Neuronal stem cell (in vitro differentiated cells): ENCODE data around the gene ATE1.

Source experiments
- DNase-seq: peaks from one replicate; pipeline ENCODE4 v3.0.0-alpha.2; 2013; ENCODE audit warnings: low spot score
- H2AFZ ChIP-seq: one replicate; pipeline ENCODE4 v1.6.1; 2013; ENCODE audit warnings: mild to moderate bottlenecking, low read length, inconsistent platforms
- H2AK5ac ChIP-seq: 2 replicates; pipeline ENCODE4 v1.6.1; 2013; ENCODE audit warnings: low read depth, mild to moderate bottlenecking, inconsistent platforms, low read length, moderate library complexity, mixed read lengths
- H2BK120ac ChIP-seq: 2 replicates; pipeline ENCODE4 v1.6.1; 2013; ENCODE audit warnings: low read depth, mild to moderate bottlenecking, inconsistent platforms, low read length, moderate library complexity, mixed read lengths
- H2BK12ac ChIP-seq: one replicate; pipeline ENCODE4 v1.6.1; 2013; ENCODE audit warnings: low read length, inconsistent platforms
- H2BK15ac ChIP-seq: 2 replicates; pipeline ENCODE4 v1.6.1; 2013; ENCODE audit warnings: mild to moderate bottlenecking, low read length, inconsistent platforms, mixed read lengths
- H2BK5ac ChIP-seq: one replicate; pipeline ENCODE4 v1.6.1; 2013; ENCODE audit warnings: inconsistent platforms, mild to moderate bottlenecking, low read length, moderate library complexity
- H3K14ac ChIP-seq: one replicate; pipeline ENCODE4 v1.6.1; 2013; ENCODE audit warnings: low read length, inconsistent platforms
- H3K18ac ChIP-seq: 2 replicates; pipeline ENCODE4 v1.6.1; 2013; ENCODE audit warnings: low read length, inconsistent platforms
- H3K23ac ChIP-seq: 2 replicates; pipeline ENCODE4 v1.6.1; 2013; ENCODE audit warnings: low read depth, mild to moderate bottlenecking, mixed read lengths, low read length, inconsistent platforms; ENCODE audit not compliant: poor library complexity
- H3K27ac ChIP-seq: replicated peaks from 3 replicates; pipeline ENCODE4 v1.5.1; 2013; ENCODE audit warnings: low read length, inconsistent platforms
- H3K27me3 ChIP-seq, 3 experiments: 2 replicates each; pipeline ENCODE4 v1.6.1; 2013; ENCODE audit warnings: low read length in 3 of 3, mild to moderate bottlenecking in 2 of 3, inconsistent platforms in 1 of 3, low read depth in 1 of 3, mixed read lengths in 1 of 3, moderate library complexity in 1 of 3; ENCODE audit not compliant: control insufficient read depth in 3 of 3, insufficient read depth in 3 of 3
- H3K36me3 ChIP-seq, 2 donors: replicated peaks in 1 of 2; 2 replicates each; pipeline ENCODE4 v1.6.1; 2013; ENCODE audit warnings: low read length in 2 of 2; ENCODE audit not compliant: control insufficient read depth in 2 of 2, insufficient read depth in 2 of 2
- H3K4ac ChIP-seq: 2 replicates; pipeline ENCODE4 v1.6.1; 2013; ENCODE audit warnings: inconsistent platforms, mild to moderate bottlenecking, low read length, moderate library complexity
- H3K4me1 ChIP-seq, 2 donors: 1 replicate in 1 of 2; 2 replicates in 1 of 2; pipeline ENCODE4 v1.6.1; 2013; ENCODE audit warnings: low read length in 2 of 2, low read depth in 1 of 2; ENCODE audit not compliant: control insufficient read depth in 2 of 2, insufficient read depth in 1 of 2
- H3K4me2 ChIP-seq: one replicate; pipeline ENCODE4 v1.6.1; 2013; ENCODE audit warnings: mild to moderate bottlenecking, low read length, inconsistent platforms; ENCODE audit not compliant: insufficient read depth, poor library complexity, severe bottlenecking
- H3K4me3 ChIP-seq, 2 donors: 2 replicates each; pipeline ENCODE4 v1.5.1; 2013; ENCODE audit warnings: low read length in 2 of 2, mild to moderate bottlenecking in 2 of 2, inconsistent platforms in 1 of 2, moderate library complexity in 1 of 2
- H3K79me1 ChIP-seq: one replicate; pipeline ENCODE4 v1.6.1; 2013; ENCODE audit warnings: low read depth, mild to moderate bottlenecking, inconsistent platforms, low read length, moderate library complexity
- H3K9ac ChIP-seq: one replicate; pipeline ENCODE4 v1.6.1; 2013; ENCODE audit warnings: mild to moderate bottlenecking, low read depth, low read length, inconsistent platforms; ENCODE audit not compliant: poor library complexity
- H3K9me3 ChIP-seq, 2 donors: replicated peaks in 1 of 2; 2 replicates each; pipeline versions ENCODE3 to v1.6.1; 2013; ENCODE audit warnings: low read length in 2 of 2, mild to moderate bottlenecking in 2 of 2, inconsistent platforms in 1 of 2, low read depth in 1 of 2, mixed read lengths in 1 of 2, moderate library complexity in 1 of 2; ENCODE audit not compliant: control insufficient read depth in 2 of 2, insufficient read depth in 1 of 2
- H4K8ac ChIP-seq: one replicate; pipeline ENCODE4 v1.6.1; 2013; ENCODE audit warnings: low read depth, mild to moderate bottlenecking, inconsistent platforms, low read length, moderate library complexity
- H4K91ac ChIP-seq: one replicate; pipeline ENCODE4 v1.6.1; 2013; ENCODE audit warnings: low read length, low read depth, mild to moderate bottlenecking, inconsistent platforms; ENCODE audit not compliant: poor library complexity
- WGBS, 2 donors: extraction: QIAGEN DNeasy Blood & Tissue Kit; methylation state at CpG; one replicate each; pipeline ENCODE4 v1.1.7; 2013; ENCODE audit warnings: missing lambda C conversion rate in 2 of 2, mixed read lengths in 1 of 2; ENCODE audit not compliant: insufficient read length in 2 of 2, insufficient replicate concordance in 1 of 2; ENCODE audit errors: extremely low coverage in 2 of 2; 5-methylcytosine and 5-hydroxymethylcytosine counted together

ATE1 gene

DNA sequence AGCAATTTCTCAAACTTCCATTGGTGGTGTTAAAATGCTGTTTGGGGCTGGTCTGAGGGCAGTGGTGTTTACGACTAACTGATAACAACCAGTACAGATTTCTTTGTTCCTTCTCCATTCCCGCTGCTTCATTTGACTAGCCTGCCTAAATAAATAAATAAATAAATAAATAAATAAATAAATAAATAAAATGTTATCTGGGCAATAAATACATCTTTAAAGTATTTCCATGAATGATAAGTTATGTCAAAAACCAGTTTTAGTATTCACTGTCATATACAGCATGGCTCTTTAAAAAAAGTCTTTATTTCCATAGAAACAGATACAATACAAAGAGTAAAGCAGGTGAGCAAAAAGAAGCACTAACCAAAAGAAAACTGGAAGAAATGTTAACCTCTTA is 81.3 kb downstream of the ATE1 start:
- Histone ChIP-seq H3K9ac (no peak overlapping the region), H3K79me1 (no peaks in the 10 kb centered on the region), H2BK5ac (no peak overlapping the region), H3K4me2 (no peak overlapping the region), H3K4me1 (no peaks in the 10 kb centered on the region), H2BK15ac (no peak overlapping the region), H3K18ac (no peak overlapping the region), H3K36me3 (peaks cover 2 to 46% of the 10 kb centered on the region in 2 donors), H2BK120ac (no peak overlapping the region), H2AK5ac (no peak overlapping the region), H3K23ac (no peak overlapping the region), H3K27me3 (no peaks in the 10 kb centered on the region), H3K27ac (no peak overlapping the region), H3K9me3 (peaks cover 0 to 9% of the 10 kb centered on the region in 2 donors), H2AFZ (no peak overlapping the region), H3K4ac (no peak overlapping the region), H4K91ac (no peak overlapping the region), H4K8ac (no peak overlapping the region), H3K4me3 (no peak overlapping the region), H3K14ac (no peak overlapping the region), H2BK12ac (no peak overlapping the region)
- no peak for DNase-seq
- no CpG with 5 or more reads among the region's 2 CpGs for WGBS, 2 donors

DNA sequence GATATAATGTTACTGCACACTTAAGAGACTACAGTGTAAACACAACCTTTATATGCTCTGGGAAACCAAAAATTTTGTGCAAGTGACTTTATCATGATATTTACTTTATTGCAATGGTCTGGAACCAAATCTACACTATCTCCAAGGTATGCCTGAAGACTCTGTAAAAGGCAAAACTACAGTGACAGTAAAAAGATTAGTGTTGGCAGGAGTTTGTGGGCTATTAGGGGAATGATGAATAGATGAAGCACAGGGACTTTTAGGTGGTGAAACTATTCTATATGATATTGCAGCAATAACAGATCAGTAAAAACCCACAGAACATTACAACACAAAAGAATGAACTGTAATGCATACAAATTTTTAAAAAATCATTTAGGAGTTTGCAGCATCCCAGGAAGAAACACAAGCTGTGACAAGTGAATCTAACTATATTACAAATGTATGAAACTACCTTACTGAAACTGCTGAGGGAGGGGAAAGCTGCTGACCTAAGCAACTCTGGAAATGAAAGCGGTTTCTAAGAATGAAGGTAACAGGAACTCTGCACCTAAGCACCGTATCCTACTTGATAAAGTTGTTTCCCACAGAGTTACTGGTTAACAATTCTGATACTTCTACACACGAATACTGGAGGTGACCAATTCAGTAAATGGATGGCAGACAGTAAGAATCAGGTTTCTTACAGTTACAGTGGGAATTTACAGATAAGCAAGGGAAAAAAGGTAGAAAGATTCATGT is 82.6 kb downstream of the ATE1 start:
- Histone ChIP-seq H3K27me3 (no peaks in the 10 kb centered on the region), H3K27ac (no peak overlapping the region), H3K4ac (no peak overlapping the region), H2BK15ac (no peak overlapping the region), H3K18ac (no peak overlapping the region), H3K79me1 (no peaks in the 10 kb centered on the region), H2AFZ (no peak overlapping the region), H4K8ac (no peak overlapping the region), H3K23ac (no peak overlapping the region), H3K4me2 (no peak overlapping the region), H2BK12ac (no peak overlapping the region), H3K36me3 (peaks cover 2 to 38% of the 10 kb centered on the region in 2 donors), H3K9me3 (peaks cover 0 to 9% of the 10 kb centered on the region in 2 donors), H2BK5ac (no peak overlapping the region), H2BK120ac (no peak overlapping the region), H3K4me1 (no peaks in the 10 kb centered on the region), H2AK5ac (no peak overlapping the region), H3K9ac (no peak overlapping the region), H3K4me3 (no peak overlapping the region), H3K14ac (no peak overlapping the region), H4K91ac (no peak overlapping the region)
- no peak for DNase-seq
- WGBS, 2 donors: no CpG with 5 or more reads among the region's 3 CpGs

DNA sequence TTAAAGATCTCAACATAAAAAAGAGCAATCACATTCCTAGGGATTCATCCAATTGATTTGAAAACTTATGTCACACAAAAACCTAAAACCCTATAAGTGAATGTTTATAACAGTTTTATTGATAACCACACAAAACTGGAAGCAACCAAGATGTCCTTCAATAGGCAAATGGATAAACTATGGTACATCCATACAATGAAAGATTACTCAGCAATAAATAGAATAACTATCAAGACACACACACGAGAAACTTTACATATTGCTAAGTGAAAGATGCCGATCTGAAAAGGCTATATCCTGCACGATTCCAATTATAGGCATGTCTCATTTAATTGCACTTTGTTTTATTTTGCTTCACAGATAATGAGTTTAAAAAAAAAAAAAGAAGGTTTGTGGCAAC is 83.3 kb downstream of the ATE1 start:
- no peak overlapping the region for H3K23ac ChIP-seq
- DNase-seq: no peak

DNA sequence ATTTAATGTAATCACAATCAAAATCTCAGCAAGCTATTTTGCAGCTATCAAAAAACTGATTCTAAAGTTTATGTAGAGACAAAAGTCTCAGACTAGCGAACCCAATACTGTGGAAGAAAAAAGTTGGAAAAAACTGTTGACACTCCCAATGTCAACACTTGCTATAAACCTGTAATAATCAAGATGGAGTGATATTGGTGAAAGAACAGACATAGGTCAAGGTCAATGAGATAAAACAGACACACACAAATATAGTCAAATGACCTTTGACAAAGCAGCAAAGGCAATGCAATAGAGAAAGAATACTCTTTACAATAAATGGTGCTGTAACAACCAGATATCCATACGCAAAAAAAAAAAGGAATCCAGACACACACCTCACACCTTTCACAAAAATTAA is 84.5 kb downstream of the ATE1 start:
- no peak for DNase-seq
- Histone ChIP-seq H3K4me3 (no peak overlapping the region), H3K9me3 (peaks cover 0 to 9% of the 10 kb centered on the region in 2 donors), H2AK5ac (no peak overlapping the region), H3K79me1 (no peaks in the 10 kb centered on the region), H3K18ac (no peak overlapping the region), H2BK15ac (no peak overlapping the region), H3K4me1 (no peaks in the 10 kb centered on the region), H3K9ac (no peak overlapping the region), H3K27ac (no peak overlapping the region), H3K4ac (no peak overlapping the region), H3K4me2 (no peak overlapping the region), H3K14ac (no peak overlapping the region), H3K36me3 (peaks cover 2 to 24% of the 10 kb centered on the region in 2 donors), H4K91ac (no peak overlapping the region), H3K27me3 (no peaks in the 10 kb centered on the region), H4K8ac (no peak overlapping the region), H3K23ac (no peak overlapping the region), H2BK12ac (no peak overlapping the region), H2BK5ac (no peak overlapping the region), H2BK120ac (no peak overlapping the region), H2AFZ (no peak overlapping the region)
- no CpG with 5 or more reads among the region's 2 CpGs for WGBS, 2 donors

More for the DNA sequence above, 83.3 kb downstream of the ATE1 start:
- Histone ChIP-seq H2AFZ (no peak overlapping the region), H3K4me1 (no peaks in the 10 kb centered on the region), H4K91ac (no peak overlapping the region), H3K9me3 (peaks cover 0 to 9% of the 10 kb centered on the region in 2 donors), H4K8ac (no peak overlapping the region), H2BK5ac (no peak overlapping the region), H3K9ac (no peak overlapping the region), H2BK12ac (no peak overlapping the region), H3K18ac (no peak overlapping the region), H3K79me1 (no peaks in the 10 kb centered on the region), H2BK15ac (no peak overlapping the region), H3K36me3 (peaks cover 2 to 31% of the 10 kb centered on the region in 2 donors), H2BK120ac (no peak overlapping the region), H3K27me3 (no peaks in the 10 kb centered on the region), H3K14ac (no peak overlapping the region), H3K27ac (no peak overlapping the region), H3K4me2 (no peak overlapping the region), H2AK5ac (no peak overlapping the region), H3K4me3 (no peak overlapping the region), H3K4ac (no peak overlapping the region)
- no CpG with 5 or more reads among the region's 3 CpGs for WGBS, 2 donors
